HG03354 (cell line): ENCODE measurements around the gene CCDC92.
A peak's percentile ranks its signal among the peaks of the same experiment; 100 is the strongest.

Experiments used
- ATAC-seq: cut with Tn5 transposase; IDR thresholded peaks from one replicate; pipeline ENCODE4 v1.9.1; 2021; ENCODE audit warnings: mild to moderate bottlenecking; ENCODE audit not compliant: unreplicated experiment, poor library complexity, severe bottlenecking

CCDC92 gene

DNA sequence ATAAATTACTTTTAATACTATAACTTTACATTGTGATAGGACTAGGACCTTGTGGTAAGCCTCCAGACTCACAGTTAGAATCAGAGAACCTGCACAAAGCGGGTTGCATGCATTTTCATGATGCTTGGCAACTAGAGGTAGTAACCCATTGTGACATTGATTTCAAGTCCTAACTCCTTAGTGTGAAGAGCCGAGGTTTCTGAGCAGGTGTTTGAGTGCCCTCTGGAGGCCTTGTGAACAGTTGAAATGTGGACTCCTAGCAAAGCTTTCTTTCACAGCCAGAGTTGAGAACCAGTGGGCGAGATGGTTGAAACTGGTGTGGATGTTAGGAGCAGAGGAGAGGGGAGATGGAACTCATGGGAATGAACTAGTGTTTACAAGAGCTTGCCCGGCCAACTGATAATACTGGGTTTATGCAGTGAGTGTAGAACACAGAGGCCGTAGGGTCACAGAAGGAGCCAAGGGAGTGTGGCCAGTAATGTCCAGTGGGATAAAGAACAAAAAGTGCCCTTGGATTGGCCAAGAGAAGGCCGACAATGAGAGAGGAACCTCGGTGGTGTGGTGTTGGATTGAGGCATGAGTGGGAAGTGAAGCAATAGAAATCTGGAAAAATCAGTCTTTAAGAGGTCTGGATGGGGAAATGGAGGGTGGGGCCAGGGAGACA lies 11.3 kb upstream of the CCDC92 start:
- ATAC-seq, result no peak

DNA sequence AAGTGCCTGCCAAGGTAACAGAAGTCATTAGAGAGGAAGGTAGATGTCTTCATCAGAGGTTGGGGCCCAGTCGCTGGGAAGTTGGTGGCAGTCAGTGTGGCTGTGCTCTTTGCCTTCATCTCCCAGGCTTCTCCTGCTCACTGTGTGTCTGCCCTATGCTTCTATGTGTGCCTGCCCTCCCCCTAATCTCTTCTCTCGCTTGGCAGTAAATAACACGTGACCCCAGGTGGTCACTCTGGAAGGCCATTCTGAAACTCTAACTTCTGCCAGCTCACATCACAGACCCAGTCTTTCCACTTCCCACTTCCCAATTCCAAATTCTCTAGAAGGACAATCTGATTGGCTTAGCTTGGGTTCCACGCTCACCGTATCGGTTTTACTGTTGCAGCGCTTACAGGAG lies 9.6 kb upstream of the CCDC92 start:
- ATAC-seq, result no peak

DNA sequence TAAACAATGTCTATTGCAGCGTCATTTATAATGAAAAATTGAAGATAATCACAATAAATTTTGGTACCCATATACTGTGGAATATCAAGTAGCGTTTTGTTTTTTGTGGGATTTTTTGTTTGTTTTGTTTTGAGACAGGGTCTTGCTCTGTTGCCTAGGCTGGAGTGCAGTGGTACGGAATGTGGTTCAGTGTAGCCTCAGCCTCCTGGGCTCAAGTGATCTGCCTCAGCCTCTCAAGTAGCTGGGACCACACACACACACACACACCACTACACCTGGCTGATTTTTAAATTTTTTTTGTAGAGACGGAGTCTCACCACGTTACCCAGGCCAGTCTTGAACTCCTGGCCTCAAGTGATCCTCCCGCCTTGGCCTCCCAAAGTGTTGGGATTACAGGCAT lies 6.9 kb upstream of the CCDC92 start:
- no peak for ATAC-seq

DNA sequence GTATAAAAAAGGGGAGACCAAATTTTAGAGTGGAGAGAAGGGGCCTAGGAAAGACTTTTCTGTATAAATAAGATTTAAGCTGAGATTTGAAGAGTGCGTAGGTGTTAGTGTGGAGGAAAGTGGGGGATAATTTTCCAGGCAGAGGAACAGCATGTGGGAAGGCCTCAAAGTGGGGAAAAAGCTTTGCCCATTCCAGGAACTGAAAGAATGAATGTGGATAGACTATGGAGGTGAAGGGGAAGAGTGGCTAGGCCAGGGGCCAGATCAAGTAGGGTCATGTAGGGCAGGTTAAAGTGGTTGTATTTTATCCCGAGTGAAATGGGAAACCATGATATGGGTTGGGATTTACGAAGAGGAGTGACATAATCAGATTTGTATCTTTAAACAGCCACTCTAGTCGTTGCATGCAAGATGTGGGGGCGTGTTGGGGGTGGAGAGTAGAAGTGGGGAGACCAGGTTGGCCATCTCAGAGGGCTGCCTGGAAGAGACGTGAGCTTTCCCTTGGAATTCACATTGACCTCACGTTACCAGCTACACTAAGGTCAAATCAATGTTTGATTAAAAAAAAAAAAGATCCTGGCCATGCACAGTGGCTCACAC lies 3.7 kb upstream of the CCDC92 start:
- ATAC-seq, result no peak

DNA sequence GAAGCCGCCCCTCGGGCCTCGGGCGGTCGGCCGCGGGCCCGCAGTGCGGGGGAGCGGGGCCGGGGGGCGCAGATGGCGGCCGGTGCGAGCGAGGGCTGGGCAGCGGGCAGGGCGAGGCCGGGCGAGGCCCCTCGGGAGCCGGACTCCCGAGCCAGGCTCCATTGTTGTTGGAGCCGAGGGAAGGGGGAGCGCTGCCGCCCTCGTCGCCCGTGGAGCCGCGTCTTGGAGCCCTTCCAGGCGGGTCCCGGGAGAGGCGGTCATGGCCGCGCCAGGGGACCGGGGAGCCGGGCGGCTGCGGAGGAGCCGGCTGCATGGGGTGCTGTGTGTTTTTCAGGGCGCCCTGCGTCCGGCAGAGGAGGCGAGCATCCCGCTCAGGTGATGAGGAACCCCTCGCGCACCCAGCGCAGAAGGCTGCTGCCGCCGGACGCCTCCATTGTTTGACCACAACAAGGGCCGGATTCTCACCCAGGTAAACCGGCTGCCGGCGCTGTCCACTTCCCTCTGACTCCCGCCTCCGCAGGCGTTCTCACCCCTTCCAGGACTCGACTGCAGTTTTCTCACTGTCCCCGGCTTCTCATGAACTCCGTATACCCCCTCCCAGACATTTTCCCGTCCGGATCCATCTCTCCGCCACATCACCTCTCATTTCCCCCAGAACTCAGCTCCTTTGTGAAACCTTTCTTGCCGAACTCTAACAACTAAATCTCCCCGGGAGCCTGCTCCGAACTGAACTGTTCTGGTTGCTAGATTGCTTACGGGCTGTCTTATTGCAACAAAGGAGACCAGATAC lies 1.1 kb upstream of the CCDC92 start:
- peak; percentile 18 for ATAC-seq

DNA sequence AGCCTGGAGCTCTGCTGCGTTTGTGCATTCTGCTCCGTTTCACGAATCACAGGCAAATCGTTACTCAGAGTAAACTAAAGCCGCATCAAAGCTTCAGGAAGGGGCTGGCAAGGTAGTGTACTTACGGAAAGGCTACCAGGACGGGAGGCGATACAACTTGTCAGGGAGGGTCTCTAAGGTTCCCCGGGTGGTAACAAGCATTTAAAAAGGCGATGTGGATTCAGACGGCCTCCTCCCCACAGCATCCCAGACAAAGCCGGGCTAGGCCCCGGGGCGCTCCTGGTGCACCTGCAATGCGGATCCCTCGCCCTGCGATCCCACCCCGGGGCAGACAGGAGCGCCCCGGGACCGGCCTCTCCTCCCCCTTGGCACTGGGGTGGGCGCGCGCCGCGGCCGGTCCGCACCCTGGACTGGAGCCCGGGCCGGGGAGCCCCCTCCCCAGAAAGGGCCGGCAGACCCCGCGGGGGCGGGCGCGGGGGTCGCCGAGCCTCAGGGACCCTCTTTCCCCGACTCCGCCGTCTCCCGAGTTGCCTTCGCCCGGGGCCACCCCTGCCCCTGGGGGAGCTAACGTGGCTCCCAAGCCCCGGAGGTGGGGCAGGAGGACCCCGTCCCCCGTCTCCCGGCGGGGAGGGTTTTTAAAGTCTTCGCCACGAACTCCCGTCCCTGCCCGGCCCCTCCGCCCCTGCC lies 718 bp downstream of the CCDC92 start:
- ATAC-seq, result peak; percentile 9

DNA sequence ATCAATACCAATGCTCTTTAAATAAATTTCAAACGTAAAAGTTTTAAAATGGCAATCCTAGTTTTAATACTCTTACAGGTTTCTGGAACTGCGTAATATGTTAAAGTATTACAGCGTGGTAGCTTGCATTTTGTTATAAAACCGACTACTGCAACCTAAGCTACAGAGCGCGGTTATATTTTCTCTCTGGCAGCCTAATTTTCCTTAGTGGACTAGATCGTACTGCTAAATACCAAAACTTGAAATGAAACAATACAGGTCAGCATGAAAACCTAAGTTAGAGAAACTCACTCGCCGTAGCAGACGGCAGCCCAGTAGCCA lies 1.2 kb downstream of the CCDC92 start:
- no peak for ATAC-seq

DNA sequence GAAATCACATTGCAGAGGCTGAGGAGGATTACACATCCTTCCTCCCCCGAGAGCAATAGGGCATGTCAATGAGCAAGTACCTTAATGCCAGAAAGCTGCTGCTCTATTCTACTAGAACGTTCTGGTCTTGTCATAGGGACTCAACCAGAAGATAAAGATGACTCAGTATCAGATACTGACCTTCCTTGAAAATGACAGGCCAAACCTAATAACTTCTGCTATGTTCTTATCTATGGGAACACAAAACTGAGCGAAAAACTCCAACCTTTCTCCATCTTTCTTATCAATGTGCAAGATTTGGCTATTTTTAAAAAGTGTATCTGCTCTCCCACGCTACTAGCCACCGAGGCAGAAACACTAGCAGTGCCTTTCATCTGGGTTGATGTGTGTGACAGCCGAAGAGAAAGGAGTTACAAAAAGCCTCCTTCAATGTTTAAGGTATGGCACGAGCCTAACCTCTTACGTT lies 5.5 kb downstream of the CCDC92 start:
- no peak for ATAC-seq

DNA sequence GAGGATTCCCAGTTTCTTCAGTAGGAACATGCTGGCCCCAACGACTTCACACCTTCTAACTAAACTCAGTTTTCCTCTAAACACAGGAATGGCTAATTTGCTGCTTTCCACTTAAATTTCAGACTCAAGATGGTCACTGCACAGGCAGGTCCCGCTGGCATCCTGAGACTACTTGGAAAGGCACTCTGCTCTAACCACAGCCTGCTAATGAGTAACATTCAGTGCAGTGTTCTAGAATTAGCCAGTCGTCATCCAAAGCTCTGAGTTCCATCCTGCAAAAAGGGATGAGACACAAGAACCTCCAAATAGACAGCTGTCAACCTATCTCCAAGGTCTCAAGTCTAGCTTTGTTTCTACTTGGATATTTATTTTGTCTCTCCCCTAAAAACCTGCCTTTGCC lies 6.0 kb downstream of the CCDC92 start:
- no peak for ATAC-seq

DNA sequence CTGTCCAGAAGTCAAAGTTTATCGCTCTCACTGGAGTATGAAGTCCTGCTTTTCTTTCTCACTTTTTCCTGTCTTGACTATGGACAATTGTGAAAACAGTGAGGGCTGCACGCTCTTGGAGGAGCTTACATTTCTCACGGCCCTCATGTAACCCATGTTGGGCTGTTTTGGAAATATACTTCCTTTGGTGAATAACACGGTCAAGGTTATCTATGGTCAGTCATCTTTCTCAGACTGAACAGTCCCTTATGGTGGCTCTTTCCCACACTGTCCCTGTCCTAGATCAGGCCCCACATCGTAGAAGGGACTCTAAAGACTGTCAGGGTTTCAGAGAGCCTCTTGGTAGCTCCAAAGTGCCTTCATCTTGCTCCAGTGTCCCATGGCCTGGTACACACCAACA lies 7.2 kb downstream of the CCDC92 start:
- ATAC-seq, result no peak

DNA sequence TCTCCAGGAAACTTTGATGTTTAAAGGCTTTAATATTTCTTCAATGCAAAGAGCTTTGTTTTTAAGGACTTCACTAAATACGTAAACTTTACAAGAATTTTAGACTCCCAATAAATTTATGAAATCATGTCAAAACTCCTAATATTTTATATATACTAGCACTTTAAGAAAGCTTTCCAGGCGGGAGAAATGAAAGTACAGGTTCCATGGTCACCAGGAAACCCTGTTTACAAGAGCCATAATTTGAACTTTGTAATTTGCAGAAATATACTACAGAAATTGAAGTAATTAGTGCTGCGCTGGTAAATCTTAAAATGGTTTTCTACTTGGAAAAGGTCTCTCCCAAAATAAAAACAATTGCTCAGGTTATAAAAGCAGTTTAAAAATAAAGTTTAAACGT lies 8.8 kb downstream of the CCDC92 start:
- no peak for ATAC-seq

DNA sequence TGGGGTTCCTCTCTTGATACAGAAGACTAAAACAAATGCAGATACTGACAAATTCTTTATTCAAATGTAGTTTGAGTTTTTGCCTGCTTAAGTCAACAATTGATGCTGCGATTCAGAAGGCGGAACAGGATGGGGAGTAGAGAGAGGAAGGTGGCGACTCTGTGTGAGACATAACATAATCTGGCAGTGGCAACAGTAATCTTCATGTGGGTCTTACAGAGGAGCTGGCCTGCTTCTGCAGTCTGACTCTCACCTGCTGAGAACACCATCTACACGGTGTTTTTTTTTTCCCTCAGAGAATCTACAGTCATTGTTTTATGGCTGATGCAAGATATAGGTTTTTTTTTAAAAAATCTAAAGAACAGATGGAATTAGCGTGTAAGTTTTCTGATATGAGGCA lies 10.1 kb downstream of the CCDC92 start:
- ATAC-seq, result no peak

DNA sequence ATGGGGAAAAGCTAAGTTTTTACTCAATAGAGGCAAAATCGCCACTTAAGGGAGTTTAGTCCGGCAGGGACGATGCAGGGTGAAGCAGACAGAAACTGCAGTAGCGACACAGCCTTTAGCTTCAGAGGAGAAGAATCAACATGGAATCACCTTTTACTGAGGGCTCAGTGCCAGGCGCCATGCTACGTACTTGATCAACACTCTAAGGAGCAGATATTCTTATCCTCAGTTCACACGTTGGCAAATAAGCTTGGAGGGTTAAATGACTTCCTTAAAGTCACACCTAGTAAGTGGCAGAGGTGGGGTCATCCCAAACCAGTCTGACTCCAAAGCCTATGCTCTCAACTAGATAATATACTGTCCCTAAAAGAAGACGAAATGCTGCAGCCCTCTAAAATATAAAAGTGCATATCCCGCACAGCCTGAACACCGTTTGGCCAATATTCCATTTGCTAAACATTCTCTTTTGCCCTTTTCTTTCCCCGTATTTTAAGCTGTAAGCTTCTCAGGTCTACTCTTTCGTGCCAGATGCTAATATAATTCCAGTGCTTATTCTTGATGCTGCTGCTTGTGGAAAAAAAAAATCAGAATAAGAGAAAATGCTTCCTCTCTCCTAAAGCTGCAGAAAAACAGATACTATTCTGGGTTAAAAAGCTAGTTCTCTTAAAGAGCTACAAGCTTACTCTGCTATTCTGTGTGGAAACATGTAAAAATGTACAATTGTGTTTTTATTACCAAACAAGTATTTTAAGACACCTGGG lies 10.9 kb downstream of the CCDC92 start:
- no peak for ATAC-seq

DNA sequence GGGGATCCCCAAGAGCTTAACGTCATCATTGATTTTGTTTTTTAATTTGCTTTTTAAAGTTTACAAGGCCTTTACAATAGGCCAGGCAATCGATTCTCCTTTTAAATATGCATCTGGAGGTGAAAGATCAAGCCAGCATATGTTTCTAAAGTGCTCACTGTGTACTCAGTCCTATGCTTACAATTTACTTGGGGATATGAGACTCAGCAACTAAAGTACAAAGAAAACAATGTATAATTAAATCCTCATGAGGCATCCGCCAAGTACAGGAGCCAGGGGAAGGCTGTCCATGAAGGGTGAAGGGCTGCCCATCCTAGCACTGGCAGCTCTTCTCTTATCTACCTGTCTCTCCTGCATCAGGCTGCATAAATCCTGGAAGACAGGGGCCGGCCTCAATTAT lies 11.8 kb downstream of the CCDC92 start:
- no peak for ATAC-seq

DNA sequence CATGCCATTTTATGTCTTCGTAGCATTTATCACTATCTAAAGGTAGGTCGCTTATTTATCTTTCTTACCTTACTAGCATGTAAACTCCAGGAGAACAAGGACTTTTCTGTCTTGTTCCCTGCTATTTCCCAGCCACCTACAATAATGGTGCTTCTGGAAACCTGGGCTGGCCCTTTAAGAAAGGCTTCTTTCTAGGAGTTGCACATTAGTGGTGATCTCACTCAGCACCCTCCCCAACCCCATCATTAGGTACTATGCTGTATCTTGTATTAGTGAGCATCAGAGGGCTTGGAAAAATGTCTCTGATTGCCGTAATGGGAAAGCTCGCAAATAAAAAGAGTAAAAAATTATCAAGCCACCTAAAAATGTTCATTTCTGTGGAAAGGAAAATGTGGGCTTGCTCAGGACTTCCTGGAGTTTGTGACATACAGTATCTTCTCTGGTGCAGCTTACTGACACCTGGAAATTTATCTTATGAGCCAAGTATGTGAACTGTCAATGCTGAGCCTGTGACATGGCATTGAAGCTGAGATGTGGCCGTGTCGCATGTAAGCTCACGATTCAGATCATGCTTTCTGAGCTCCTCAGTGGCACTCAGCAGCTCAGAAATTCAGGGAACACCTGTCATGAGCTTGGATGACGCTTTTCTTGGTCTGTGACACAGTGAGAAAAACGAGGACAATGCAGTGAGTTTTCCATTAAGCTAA lies 12.4 kb downstream of the CCDC92 start:
- ATAC-seq, result no peak

DNA sequence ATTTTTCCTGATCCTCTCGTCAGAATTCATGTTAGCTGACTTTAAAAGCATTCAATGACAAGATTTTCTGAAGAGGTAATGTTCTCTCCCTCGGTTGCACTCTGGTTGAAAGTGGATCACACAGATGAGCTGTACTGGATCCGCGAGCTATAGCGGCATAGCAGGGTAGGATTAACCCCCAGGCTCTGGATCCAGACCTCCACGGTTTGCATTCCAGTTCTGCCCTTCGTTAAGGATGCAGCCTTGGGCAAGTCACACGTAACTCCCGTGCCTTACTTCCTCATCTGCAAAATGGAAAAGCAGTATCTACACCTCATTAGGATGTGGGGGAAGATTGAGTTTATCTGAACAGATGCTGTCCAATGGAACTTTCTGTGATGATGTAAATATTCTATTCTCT lies 13.8 kb downstream of the CCDC92 start:
- ATAC-seq, result no peak

DNA sequence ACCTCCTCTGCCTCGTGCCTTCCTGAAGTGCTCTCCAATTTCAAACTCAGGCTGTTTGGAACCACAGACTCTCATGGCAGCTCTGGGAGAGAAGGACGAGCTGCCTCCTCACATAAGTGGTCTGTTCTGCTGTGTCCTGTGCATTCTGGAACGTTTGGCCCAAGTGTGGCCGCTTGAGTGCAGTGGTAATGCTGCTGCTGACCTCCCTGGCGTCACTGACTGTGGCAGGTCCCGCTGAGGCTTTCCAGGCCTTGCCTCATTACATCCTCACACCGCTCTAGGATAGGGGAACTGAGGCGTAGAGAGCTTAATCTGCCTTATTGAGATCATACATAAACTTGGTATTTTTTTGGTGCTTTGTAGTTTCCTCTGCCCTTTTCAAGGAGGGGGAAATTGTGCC lies 14.2 kb downstream of the CCDC92 start:
- ATAC-seq, result no peak

DNA sequence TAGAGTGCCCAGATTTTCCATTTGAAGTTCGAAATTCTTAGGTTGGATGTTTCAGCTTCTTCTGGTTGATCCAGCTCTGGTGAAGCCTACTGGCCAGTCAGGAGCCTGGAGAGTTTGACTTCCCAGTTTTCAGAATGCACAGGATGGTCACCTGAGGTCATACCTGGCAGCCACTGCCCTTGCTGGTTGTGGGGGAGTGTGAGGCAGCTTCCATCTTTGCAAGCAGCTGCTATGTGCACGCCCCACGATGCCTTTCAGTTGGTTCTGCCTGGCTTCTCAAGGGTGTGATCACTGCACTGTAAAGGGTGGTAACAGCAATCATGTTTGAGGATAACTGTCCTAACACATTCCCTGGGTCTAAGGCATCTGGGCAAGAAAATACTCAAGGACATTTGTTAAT lies 15.4 kb downstream of the CCDC92 start:
- no peak for ATAC-seq

DNA sequence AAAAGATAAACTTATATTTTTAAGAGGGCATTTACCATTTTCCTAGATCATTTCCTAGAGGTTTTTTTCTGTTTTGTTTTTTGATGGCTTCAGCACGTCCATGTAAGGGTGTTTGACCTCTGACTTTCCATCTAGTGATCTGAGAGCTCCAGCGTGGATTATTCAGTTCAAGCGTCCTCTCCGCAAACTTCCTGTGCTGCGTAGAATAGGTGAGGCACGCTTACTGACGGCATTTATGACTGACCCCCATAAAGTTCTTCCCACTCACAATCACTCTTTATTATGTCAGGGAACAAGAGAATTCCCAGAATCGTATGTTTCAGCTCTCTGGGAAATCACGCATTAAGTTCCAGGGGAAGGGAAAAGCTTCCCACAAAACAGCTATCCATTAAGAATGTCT lies 16.4 kb downstream of the CCDC92 start:
- ATAC-seq, result no peak
